ENCODE measurements around the gene TRIB2.
A peak's percentile ranks its signal among the peaks of the same experiment; 100 is the strongest.

DNA sequence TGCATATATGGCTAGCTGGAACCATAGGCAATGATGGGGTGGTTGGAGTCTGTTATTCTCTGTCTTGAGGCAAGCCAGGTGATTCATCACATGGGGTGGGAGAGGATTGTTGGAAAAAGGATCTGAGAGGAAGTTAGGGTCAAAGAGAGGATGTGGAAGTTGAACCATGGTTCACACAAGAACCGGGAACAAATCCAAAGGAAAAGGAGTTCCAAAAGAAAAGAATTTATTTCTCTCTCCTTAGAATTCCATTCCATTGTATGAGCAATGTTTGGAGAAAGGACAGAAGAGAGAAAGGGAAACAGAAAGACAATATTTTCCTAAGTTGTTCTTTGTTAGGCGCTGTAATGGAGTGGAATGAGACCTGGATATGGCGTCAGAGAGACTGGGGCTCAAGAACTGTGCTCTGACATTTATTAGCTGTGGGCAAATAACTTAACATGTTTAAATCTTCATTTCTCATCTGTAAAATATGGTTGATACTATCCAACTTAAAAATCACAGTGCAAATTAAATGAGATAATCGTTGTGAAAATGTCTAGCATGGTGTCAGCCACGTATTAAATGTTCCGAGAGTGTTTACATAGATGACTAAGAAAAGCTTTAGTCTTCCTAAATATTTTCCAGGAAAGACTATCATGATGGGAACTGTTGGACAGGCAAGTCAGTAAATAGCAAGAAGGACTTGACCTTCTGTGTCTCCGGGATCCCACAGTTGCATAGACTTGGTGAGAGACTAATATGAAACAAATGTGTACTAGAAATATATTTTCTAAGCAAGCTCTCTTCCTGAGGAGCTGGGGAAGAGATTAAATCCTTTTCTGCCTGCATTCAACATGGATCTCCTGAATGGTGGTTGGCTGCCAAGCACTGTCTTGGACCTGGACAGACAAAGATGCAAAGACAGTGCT, 71.4 kb downstream of the TRIB2 start:
- TF ChIP-seq, protein P1, sequence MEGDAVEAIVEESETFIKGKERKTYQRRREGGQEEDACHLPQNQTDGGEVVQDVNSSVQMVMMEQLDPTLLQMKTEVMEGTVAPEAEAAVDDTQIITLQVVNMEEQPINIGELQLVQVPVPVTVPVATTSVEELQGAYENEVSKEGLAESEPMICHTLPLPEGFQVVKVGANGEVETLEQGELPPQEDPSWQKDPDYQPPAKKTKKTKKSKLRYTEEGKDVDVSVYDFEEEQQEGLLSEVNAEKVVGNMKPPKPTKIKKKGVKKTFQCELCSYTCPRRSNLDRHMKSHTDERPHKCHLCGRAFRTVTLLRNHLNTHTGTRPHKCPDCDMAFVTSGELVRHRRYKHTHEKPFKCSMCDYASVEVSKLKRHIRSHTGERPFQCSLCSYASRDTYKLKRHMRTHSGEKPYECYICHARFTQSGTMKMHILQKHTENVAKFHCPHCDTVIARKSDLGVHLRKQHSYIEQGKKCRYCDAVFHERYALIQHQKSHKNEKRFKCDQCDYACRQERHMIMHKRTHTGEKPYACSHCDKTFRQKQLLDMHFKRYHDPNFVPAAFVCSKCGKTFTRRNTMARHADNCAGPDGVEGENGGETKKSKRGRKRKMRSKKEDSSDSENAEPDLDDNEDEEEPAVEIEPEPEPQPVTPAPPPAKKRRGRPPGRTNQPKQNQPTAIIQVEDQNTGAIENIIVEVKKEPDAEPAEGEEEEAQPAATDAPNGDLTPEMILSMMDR (IDR thresholded peaks at IDR 0.05): no peak
- no peak for TF ChIP-seq POLR2A (IDR thresholded peaks at IDR 0.05)
- TF ChIP-seq POLR2AphosphoS5 (IDR thresholded peaks at IDR 0.05): peak in 1 of 2 donors; percentile 17
- peak in 3 of 4 donors; percentile 18 to 48 (median 23) for TF ChIP-seq EP300 (IDR thresholded peaks at IDR 0.05)

Data from upper lobe of left lung (tissue), 4 donors.